HG02678 (cell line): ENCODE data around the gene CDCA5.
"Not testable (repeated sequence)": the region's sequence is repeated elsewhere in the genome, so short reads cannot be mapped to it uniquely, and the experiment has no call there.

Source experiments
- ATAC-seq: cut with Tn5 transposase; IDR thresholded peaks from one replicate; pipeline ENCODE4 v1.9.1; 2021; ENCODE audit warnings: mild to moderate bottlenecking, moderate library complexity; ENCODE audit not compliant: unreplicated experiment

The CDCA5 gene

GRCh38 chr11:65119670-65119995 lies 35.8 kb upstream of the CDCA5 start:
- ATAC-seq: no peak

- ATAC-seq: not testable (repeated sequence)
Measured at GRCh38 chr11:65118891-65119669, 35.2 kb upstream of the CDCA5 start.

GRCh38 chr11:65118097-65118837 lies 34.4 kb upstream of the CDCA5 start:
- no peak for ATAC-seq

GRCh38 chr11:65117206-65118096 lies 33.6 kb upstream of the CDCA5 start, which contains the start of gene ZNHIT2:
ZNHIT2 (minus strand) TSS chr11:65117701; CDS start chr11:65117653, 48 bp downstream.
- peak; percentile 64 for ATAC-seq

- ATAC-seq: no peak
Measured at GRCh38 chr11:65116370-65117205, 32.7 kb upstream of the CDCA5 start.

- no peak for ATAC-seq
Measured at GRCh38 chr11:65115361-65116082, 31.7 kb upstream of the CDCA5 start.

GRCh38 chr11:65114538-65115171 lies 30.8 kb upstream of the CDCA5 start:
- no peak for ATAC-seq

- ATAC-seq: no peak
Measured at GRCh38 chr11:65113839-65114238, 30.0 kb upstream of the CDCA5 start.

GRCh38 chr11:65113361-65113756 lies 29.5 kb upstream of the CDCA5 start:
- ATAC-seq: no peak

- ATAC-seq: no peak
Measured at GRCh38 chr11:65112546-65113360, 28.9 kb upstream of the CDCA5 start.

GRCh38 chr11:65111744-65112545 lies 28.1 kb upstream of the CDCA5 start, which contains the start of gene TM7SF2:
TM7SF2 (plus strand) TSS chr11:65111872; CDS start chr11:65112016, 144 bp downstream.
- peak; percentile 77 for ATAC-seq

GRCh38 chr11:65111159-65111743 lies 27.4 kb upstream of the CDCA5 start:
- ATAC-seq: no peak

- ATAC-seq: no peak
Measured at GRCh38 chr11:65110354-65110861, 26.6 kb upstream of the CDCA5 start.

GRCh38 chr11:65109231-65110198 lies 25.7 kb upstream of the CDCA5 start:
- no peak for ATAC-seq

- no peak for ATAC-seq
Measured at GRCh38 chr11:65108469-65109123, 24.8 kb upstream of the CDCA5 start.
